Measurements from ENCODE around the gene CNTN5. TPM values are rescaled to one million over a fixed set of nuclear protein-coding genes. Genes with fewer than 3 reads are reported as not detected.

CNTN5 gene
- total RNA-seq, 1 donor from 2014 or later, result 0.36 TPM

- H3K27ac ChIP-seq (replicated peaks), result no peak overlapping the region
- no peak for DNase-seq
- H3K36me3 ChIP-seq, result no peaks in the 10 kb centered on the region
- H3K27me3 ChIP-seq (ENCODE audit: low read depth), result no peaks in the 10 kb centered on the region
- TF ChIP-seq CTCF (IDR thresholded peaks at IDR 0.05; ENCODE audit: borderline replicate concordance), result no peak
- H3K9me3 ChIP-seq (replicated peaks), result peaks cover 13% of the 10 kb centered on the region
- intact Hi-C loops (cut with micrococcal nuclease), result no loop called here
- no peak overlapping the region for H3K4me3 ChIP-seq
- H3K4me1 ChIP-seq, result no peaks in the 10 kb centered on the region
Measured at GRCh38 chr11:99229544-99229943, 208.8 kb downstream of the CNTN5 start.

GRCh38 chr11:99234534-99234933 is 213.8 kb downstream of the CNTN5 start:
- no peak for TF ChIP-seq CTCF (IDR thresholded peaks at IDR 0.05; ENCODE audit: borderline replicate concordance)
- no peaks in the 10 kb centered on the region for H3K27me3 ChIP-seq (ENCODE audit: low read depth)
- DNase-seq, result no peak
- intact Hi-C loops (cut with micrococcal nuclease), result no loop called here
- H3K9me3 ChIP-seq (replicated peaks), result peaks cover 13% of the 10 kb centered on the region
- no peak overlapping the region for H3K4me3 ChIP-seq
- H3K27ac ChIP-seq (replicated peaks), result no peak overlapping the region
- H3K36me3 ChIP-seq, result no peaks in the 10 kb centered on the region
- no peaks in the 10 kb centered on the region for H3K4me1 ChIP-seq

GRCh38 chr11:99238401-99238800 is 217.7 kb downstream of the CNTN5 start:
- TF ChIP-seq CTCF (IDR thresholded peaks at IDR 0.05; ENCODE audit: borderline replicate concordance), result no peak
- Histone ChIP-seq H3K4me3 (no peak overlapping the region), H3K9me3 (replicated peaks) (no peaks in the 10 kb centered on the region)

GRCh38 chr11:99240192-99241030 is 219.7 kb downstream of the CNTN5 start:
- Histone ChIP-seq H3K9me3 (replicated peaks) (no peaks in the 10 kb centered on the region), H3K36me3 (no peaks in the 10 kb centered on the region), H3K27ac (replicated peaks) (no peak overlapping the region), H3K4me1 (no peaks in the 10 kb centered on the region), H3K4me3 (no peak overlapping the region), H3K27me3 (ENCODE audit: low read depth) (no peaks in the 10 kb centered on the region)
- no peak for DNase-seq
- no peak for TF ChIP-seq CTCF (IDR thresholded peaks at IDR 0.05; ENCODE audit: borderline replicate concordance)
- intact Hi-C loops (cut with micrococcal nuclease), result no loop called here

More at GRCh38 chr11:99238401-99238800, 217.7 kb downstream of the CNTN5 start:
- no peak overlapping the region for H3K27ac ChIP-seq (replicated peaks)
- H3K27me3 ChIP-seq (ENCODE audit: low read depth), result no peaks in the 10 kb centered on the region
- no peak for DNase-seq
- H3K36me3 ChIP-seq, result no peaks in the 10 kb centered on the region
- H3K4me1 ChIP-seq, result no peaks in the 10 kb centered on the region
- intact Hi-C loops (cut with micrococcal nuclease), result no loop called here

GRCh38 chr11:99241066-99241465 is 220.3 kb downstream of the CNTN5 start:
- no peak for TF ChIP-seq CTCF (IDR thresholded peaks at IDR 0.05; ENCODE audit: borderline replicate concordance)
- no peak overlapping the region for H3K4me3 ChIP-seq
- H3K27me3 ChIP-seq (ENCODE audit: low read depth), result no peaks in the 10 kb centered on the region
- intact Hi-C loops (cut with micrococcal nuclease), result no loop called here
- H3K4me1 ChIP-seq, result no peaks in the 10 kb centered on the region
- no peaks in the 10 kb centered on the region for H3K9me3 ChIP-seq (replicated peaks)
- no peak for DNase-seq
- H3K27ac ChIP-seq (replicated peaks), result no peak overlapping the region
- no peaks in the 10 kb centered on the region for H3K36me3 ChIP-seq
